Neural crest cell (in vitro differentiated cells): Measurements from ENCODE around the gene PACC1. TPM values are rescaled to one million over a fixed set of nuclear protein-coding genes. Genes with fewer than 3 reads are reported as not detected.
"Not testable (repeated sequence)": the region's sequence is repeated elsewhere in the genome, so short reads cannot be mapped to it uniquely, and the experiment has no call there.

Experiments
- DNase-seq: peaks from one replicate; pipeline ENCODE4 v3.0.0; 2021; ENCODE audit warnings: low read depth, mixed read lengths, low spot score
- H3K27ac Mint-ChIP-seq: one replicate; pipeline ENCODE4 v1.8.0; 2021; ENCODE audit warnings: mild to moderate bottlenecking, mixed read lengths; ENCODE audit not compliant: unreplicated experiment
- H3K27me3 Mint-ChIP-seq: 2 replicates; pipeline ENCODE4 v1.8.0; 2021; ENCODE audit warnings: low read depth, mild to moderate bottlenecking, mixed read lengths
- H3K36me3 Mint-ChIP-seq: 2 replicates; pipeline ENCODE4 v1.8.0; 2021; ENCODE audit warnings: low read depth, mild to moderate bottlenecking, mixed read lengths
- H3K4me1 Mint-ChIP-seq: 2 replicates; pipeline ENCODE4 v1.8.0; 2021; ENCODE audit warnings: mixed read lengths
- H3K4me3 Mint-ChIP-seq: one replicate; pipeline ENCODE4 v1.8.0; 2021; ENCODE audit warnings: mild to moderate bottlenecking, mixed read lengths
- H3K9me3 Mint-ChIP-seq: 2 replicates; pipeline ENCODE4 v1.8.0; 2021; ENCODE audit warnings: mixed read lengths
- total RNA-seq: library from RNA; stranded (reverse); gene quantifications from 2 replicates; pipeline ENCODE4 v1.2.1, GENCODE V29; 2021
- TF ChIP-seq, protein P1 (sequence below): fragments of 200-600 bp; sonication (generic); conservative IDR thresholded peaks from 2 replicates; pipeline ENCODE4 v1.5.0; 2021; ENCODE audit warnings: antibody characterized with exemption, mild to moderate bottlenecking

The PACC1 gene
- total RNA-seq, 1 donor from 2014 or later: 28.3 TPM

DNA sequence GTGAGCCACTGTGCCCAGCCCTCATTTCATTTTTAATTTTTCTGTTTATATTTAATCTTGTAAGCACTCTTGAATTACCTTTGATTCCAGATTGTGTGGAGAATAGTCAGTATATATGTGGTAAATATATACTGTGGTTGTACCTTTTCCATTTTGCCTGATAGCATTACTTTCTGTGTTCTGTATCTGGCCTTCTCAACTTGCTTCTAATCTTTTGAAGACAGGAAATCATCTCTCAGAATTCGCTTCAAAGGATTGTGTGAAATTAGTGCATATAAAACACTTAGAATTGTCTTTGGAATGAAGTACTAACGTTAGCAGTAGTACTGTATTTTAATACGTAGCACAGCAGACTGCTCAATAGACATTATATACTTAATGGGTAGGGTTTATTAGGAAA lies 91.6 kb downstream of the PACC1 start:
- Mint-ChIP-seq H3K36me3 (peaks cover 10% of the 10 kb centered on the region), H3K27me3 (no peaks in the 10 kb centered on the region)

DNA sequence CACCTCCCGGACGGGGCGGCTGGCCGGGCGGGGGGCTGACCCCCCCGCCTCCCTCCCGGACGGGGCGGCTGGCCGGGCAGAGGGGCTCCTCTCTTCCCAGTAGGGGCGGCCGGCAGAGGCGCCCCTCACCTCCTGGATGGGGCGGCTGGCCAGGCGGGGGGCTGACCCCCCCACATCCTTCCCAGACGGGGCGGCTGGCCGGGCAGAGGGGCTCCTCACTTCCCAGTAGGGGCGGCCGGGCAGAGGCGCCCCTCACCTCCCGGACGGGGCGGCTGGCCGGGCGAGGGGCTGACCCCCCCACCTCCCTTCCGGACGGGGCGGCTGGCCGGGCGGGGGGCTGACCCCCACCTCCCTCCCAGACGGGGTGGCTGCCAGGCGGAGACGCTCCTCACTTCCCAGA lies 93.7 kb downstream of the PACC1 start:
- not testable (repeated sequence) for DNase-seq, H3K27me3 Mint-ChIP-seq, H3K4me1 Mint-ChIP-seq, H3K4me3 Mint-ChIP-seq, H3K27ac Mint-ChIP-seq, H3K9me3 Mint-ChIP-seq
- peaks cover 10% of the 10 kb centered on the region for H3K36me3 Mint-ChIP-seq

More for the DNA sequence above, 91.6 kb downstream of the PACC1 start:
- TF ChIP-seq, protein P1, sequence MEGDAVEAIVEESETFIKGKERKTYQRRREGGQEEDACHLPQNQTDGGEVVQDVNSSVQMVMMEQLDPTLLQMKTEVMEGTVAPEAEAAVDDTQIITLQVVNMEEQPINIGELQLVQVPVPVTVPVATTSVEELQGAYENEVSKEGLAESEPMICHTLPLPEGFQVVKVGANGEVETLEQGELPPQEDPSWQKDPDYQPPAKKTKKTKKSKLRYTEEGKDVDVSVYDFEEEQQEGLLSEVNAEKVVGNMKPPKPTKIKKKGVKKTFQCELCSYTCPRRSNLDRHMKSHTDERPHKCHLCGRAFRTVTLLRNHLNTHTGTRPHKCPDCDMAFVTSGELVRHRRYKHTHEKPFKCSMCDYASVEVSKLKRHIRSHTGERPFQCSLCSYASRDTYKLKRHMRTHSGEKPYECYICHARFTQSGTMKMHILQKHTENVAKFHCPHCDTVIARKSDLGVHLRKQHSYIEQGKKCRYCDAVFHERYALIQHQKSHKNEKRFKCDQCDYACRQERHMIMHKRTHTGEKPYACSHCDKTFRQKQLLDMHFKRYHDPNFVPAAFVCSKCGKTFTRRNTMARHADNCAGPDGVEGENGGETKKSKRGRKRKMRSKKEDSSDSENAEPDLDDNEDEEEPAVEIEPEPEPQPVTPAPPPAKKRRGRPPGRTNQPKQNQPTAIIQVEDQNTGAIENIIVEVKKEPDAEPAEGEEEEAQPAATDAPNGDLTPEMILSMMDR: no peak
- H3K27ac Mint-ChIP-seq: no peak overlapping the region
- H3K9me3 Mint-ChIP-seq: peaks cover 5% of the 10 kb centered on the region
- no peak for DNase-seq
- H3K4me1 Mint-ChIP-seq: no peaks in the 10 kb centered on the region
- H3K4me3 Mint-ChIP-seq: no peak overlapping the region

DNA sequence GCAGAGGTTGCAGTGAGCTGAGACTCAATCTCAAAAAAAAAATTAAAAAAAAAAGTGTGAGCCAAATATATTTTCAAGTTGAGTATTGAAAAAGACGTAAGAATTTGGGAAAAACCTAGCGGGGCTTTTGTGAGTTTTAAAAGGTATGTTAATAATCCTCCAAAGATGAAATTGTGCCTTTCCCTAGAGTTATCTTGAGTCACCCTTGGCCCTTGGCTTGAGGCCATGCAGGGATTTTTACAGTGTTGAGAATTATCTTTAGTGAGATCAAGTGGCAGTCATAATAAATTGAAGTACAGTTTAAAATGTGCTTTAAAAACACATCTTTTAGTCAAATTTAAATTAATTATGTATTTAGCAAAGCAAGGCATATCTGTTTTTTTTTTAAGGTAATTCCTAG lies 96.8 kb downstream of the PACC1 start:
- no peaks in the 10 kb centered on the region for H3K27me3 Mint-ChIP-seq
- no peaks in the 10 kb centered on the region for H3K9me3 Mint-ChIP-seq
- H3K4me1 Mint-ChIP-seq: peaks cover 4% of the 10 kb centered on the region
- no peak for DNase-seq
- no peak overlapping the region for H3K4me3 Mint-ChIP-seq
- H3K36me3 Mint-ChIP-seq: peaks cover 5% of the 10 kb centered on the region
- TF ChIP-seq, protein P1: no peak
- H3K27ac Mint-ChIP-seq: no peak overlapping the region

DNA sequence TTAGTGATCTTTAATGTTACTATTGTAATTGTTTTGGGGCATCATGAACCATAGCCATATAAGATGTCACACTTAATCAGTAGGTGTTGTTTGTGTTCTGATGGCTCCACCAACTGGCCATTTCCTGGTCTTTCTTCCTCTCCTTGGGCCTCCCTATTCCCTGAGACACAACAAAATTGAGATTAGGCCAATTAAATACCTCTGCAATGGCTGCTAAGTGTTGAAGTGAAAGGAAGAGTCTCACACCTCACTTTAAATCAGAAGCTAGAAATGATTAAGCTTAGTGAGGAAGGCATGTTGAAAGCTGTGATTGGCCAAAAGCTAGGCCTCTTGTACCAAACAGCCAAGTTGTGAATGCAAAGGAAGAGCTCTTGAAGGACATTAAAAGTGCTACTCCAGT lies 98.8 kb downstream of the PACC1 start:
- Mint-ChIP-seq H3K36me3 (peaks cover 4% of the 10 kb centered on the region), H3K9me3 (no peaks in the 10 kb centered on the region)

DNA sequence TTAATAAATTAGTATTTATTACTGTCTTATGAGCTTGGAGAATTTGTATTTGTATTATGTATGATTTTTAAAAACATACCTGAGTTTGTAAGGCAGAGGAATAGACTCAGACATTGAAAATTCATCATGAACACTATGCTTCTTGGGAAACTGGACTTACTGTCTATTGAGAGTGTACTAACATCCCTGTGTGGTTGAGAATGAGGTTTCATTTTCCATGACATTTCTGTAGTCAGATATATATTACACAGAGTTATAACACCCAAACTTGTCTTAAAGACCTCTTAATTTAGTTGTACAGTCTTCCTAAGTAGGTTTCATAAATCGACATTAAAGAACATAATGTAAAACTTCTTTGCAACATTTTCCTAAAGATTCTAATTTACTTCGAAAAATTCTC lies 99.5 kb downstream of the PACC1 start:
- TF ChIP-seq, protein P1: no peak
- Mint-ChIP-seq H3K36me3 (peaks cover 4% of the 10 kb centered on the region), H3K4me1 (peaks cover 10% of the 10 kb centered on the region), H3K27ac (no peak overlapping the region), H3K9me3 (no peaks in the 10 kb centered on the region), H3K27me3 (no peaks in the 10 kb centered on the region), H3K4me3 (no peak overlapping the region)
- DNase-seq: no peak

More for the DNA sequence above, 98.8 kb downstream of the PACC1 start:
- no peaks in the 10 kb centered on the region for H3K27me3 Mint-ChIP-seq
- no peak overlapping the region for H3K4me3 Mint-ChIP-seq
- H3K4me1 Mint-ChIP-seq: peaks cover 4% of the 10 kb centered on the region
- DNase-seq: no peak
- TF ChIP-seq, protein P1: no peak
- no peak overlapping the region for H3K27ac Mint-ChIP-seq

Other genes with a start within 250 kb of the PACC1 start
- 11.9 and 13.0 TPM in 2 replicates for gene PPP2R5A, start 129.5 kb downstream of the PACC1 start, total RNA-seq
- gene NENF, start 18.0 kb upstream of the PACC1 start, total RNA-seq: 40.4 and 41.5 TPM in 2 replicates
- gene ATF3, start 193.9 kb upstream of the PACC1 start, total RNA-seq: 10.3 and 12.3 TPM in 2 replicates